Activated CD4-positive, alpha-beta T cell treated with anti-CD3 and anti-CD28 coated beads, Interleukin-2, amount 50 U/mL, for 16 hours (primary cell): ENCODE results near the gene IFIT5.
"Not testable (repeated sequence)": the region's sequence is repeated elsewhere in the genome, so short reads cannot be mapped to it uniquely, and the experiment has no call there.

Source experiments
- DNase-seq: peaks from one replicate; pipeline ENCODE4 v3.0.0-alpha.2; 2020

IFIT5 gene

GRCh38 chr10:89438525-89438924, 24.2 kb downstream of the IFIT5 start:
- no peak for DNase-seq

DNA sequence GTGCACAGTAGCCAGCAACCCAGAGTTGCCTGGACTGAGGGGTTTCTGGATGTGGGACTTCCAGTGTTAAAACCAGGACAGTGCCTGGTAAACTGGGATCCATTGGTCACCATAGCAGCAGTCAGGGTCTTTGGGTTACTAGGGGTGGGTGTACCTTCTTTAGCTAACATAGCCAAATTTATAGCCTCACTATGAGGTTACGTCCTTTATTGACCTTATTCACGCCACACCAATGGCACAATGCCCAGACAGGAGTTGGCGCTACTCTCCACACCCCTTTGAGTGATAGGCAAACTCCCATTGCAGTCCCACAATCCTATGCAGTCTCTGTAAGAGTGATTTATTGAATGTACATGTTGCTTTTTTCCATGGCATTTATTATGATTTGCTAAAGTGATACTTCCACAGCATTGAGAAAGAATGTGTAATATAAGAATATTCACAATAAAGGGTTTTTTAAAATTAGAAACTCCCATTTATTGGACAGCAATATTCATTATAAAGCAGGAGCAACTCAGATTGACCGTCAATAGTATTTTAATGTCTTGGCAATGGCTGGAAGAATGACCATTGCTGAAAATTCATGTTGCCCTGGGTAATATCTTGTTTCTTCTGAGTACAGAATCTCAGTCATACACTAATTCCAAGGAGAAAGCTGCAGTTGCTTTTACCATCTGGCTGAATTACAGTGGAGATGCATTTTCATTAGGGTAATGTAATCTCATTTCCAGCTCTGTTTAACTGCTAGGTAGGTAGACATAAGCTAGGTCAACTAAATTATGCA, 26.1 kb downstream of the IFIT5 start:
- no peak for DNase-seq

- no peak for DNase-seq
Observed at GRCh38 chr10:89442289-89442688, 27.9 kb downstream of the IFIT5 start.

- not testable (repeated sequence) for DNase-seq
Observed at GRCh38 chr10:89444819-89445218, 30.5 kb downstream of the IFIT5 start.

DNA sequence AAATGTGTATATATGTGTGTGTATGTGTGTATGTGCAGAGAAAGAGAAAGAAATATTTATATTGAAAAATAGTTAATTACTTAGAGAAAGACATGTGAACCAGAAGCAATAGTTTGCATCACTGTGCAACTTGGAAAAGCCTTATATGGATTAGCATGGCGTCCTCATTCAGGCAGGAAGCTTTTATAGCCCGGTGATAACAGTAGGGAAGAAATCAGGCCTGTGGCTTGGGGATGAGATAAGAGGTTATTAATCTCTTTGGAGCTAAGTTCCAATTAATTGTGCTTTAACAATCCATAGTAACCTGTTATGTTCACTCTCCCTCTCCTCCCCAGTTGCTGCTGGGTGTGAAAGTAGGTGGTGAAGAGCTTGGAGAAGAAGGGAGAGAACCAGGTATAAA, 36.5 kb downstream of the IFIT5 start:
- no peak for DNase-seq

DNA sequence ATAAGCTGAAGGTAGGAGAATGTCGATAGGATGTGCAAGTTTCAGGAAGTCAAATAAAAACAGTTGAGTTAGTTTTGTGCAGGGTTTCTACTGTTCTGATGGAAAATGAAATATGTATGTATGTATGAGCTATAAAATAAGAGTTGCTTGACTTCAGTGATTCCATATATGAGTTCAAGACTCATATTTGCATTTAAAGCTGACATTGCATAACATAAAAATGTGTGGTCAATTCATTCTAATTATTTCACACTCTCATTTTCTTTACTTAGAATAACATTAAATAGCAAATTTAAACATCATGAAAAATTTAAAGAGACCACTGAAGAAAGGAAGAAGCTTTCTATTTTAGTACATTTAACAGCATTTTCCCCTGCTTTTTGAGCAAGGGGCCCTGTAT, 37.8 kb downstream of the IFIT5 start:
- no peak for DNase-seq

DNA sequence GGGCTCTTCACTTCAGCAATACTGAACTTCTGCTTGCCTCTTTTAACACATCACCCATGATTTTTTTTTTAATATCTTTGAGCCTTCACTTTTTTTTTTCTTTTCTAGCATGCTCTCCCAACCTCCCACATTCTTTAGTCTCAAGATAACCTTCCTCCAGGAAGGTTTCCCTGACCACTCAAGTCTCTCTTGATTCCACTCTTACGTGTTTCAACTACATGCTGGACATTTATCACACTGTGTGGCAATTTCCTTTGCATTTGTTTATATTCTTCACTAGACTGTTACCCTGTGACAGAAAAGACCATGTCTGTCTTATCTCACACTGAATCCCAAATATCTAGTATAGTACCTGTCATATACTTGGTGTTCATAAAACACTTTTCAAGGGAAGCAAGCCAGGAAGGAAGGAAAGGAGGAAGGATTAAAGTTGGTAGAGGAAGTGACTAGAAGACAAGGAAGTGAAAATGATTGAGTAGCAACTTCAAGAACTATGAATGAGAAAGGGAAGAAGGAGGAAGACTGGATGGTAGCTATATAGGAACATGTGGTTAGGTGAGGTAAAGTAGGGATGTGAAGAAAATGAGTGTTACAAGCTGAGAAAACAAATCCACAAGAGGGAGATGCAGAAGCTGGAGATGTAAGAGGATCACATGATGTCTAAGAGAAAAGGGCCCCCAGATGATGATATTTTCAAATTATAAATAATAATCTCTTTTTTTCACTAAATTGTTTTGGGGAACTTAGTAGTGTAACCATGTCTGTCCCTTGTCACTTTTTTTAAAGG, 40.4 kb downstream of the IFIT5 start:
- DNase-seq, result no peak

DNA sequence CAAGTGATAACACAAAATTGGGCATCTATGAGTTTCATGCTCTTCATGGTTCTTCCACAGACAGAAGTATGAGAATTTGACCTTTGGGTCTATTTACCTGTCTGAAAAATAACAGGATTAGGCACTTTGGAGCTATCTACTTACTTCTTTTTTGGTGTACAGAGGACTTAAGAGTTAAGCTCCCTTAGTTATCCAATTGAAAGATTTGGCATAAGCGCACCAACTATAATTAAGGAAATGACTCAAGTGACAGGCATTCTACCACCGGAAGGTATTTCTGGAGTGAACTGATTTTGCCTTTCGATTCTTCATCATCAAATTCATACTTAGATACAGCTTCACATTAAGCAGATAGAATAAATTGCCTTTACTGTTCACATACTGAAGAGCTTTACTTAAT, 43.9 kb downstream of the IFIT5 start:
- no peak for DNase-seq

- DNase-seq, result no peak
Observed at GRCh38 chr10:89458784-89459183, 44.4 kb downstream of the IFIT5 start.

- DNase-seq, result no peak
Observed at GRCh38 chr10:89463846-89464537, 49.6 kb downstream of the IFIT5 start.

- no peak for DNase-seq
Observed at GRCh38 chr10:89465196-89465595, 50.8 kb downstream of the IFIT5 start.

DNA sequence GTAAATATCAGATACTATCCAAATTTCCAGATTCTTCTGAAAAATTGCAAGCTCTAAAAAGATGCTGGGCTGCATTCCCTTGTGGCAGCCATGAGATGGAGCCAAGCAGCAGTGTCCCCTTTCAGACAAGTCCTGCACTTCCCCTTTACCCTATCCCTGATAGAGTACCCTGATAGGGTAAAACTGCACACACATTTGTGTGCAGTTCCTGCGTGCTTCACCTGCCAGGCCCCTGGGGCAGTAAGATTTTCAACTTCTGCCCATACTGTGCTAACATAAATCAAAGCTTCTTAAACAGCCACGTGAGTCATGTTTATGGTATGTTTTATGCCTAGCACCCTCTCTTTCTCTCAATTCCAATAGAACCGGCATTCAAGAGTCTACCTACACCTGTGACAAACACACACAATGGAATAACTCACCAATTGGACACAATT, 52.2 kb downstream of the IFIT5 start:
- DNase-seq, result no peak

DNA sequence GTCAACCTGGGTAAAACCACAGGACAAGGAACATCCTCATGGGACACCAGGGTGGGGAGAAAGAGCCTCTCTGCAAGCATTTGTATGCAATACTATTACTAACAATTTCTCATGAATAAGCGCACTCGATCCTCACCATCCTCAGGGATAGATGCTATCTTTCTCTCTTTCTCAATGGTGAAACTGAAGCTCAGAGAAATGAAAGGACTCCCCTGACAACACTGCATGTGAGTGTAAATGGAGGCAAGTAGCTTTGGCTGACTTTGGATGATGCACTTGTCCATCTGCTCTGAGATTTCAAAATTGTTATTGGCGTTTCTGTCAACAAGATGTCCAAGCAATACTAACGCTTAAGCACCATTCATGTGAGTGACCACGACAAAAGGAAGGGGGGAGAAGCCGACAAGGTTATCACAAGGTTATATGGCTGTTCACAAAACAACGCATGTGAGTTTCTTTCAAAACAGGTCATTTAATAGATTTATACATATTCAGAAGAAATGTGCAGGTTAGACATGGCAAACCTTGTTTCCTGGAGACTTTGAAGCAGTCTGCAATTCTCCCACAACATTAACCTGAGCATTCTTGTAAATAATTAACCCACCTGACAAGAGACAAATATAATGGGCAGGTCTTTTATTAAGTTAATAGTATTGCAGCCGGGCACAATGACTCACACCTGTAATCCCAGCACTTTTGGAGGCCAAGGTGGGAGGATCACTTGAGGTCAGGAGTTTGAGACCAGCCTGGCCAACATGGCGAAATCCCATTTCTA, 54.0 kb downstream of the IFIT5 start:
- no peak for DNase-seq

DNA sequence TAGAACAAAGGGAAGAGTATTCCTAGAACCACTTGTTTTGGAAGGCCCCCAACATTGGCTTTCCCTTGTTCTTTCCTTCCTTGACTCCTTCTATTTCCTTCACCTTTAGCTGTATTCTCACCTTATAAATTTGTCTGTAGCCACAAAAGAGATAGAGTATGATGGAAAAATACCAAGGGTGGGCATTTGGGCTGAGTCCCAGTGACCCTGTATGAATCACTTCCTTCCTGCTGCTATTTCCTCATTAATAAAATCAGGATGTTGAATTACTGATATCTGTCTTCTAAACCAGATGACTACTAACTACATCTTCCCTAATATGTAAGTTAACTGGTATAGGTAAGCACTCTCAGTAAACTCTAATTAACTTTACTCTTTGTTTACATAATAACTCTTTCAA, 55.1 kb downstream of the IFIT5 start:
- no peak for DNase-seq
